ENCODE data around the gene LRRC40. TPM values are rescaled to one million over a fixed set of nuclear protein-coding genes. Genes with fewer than 3 reads are reported as not detected.

Gene LRRC40
- 9.0 and 30.2 TPM in 2 replicates for total RNA-seq (2011; cell fraction: chromatin; rRNA removed; ENCODE audit: low replicate concordance)
- total RNA-seq (2011; cell fraction: nucleolus; rRNA removed): 4.3 and 5.8 TPM in 2 replicates
- total RNA-seq (2011; cell fraction: nucleoplasm; rRNA removed): 10.1 and 12.4 TPM in 2 replicates
- total RNA-seq (2014; rRNA removed) (14.4 and 16.1 TPM in 2 replicates), total RNA-seq (2014; rRNA removed; fragmentation: Illumina TruSeq; extraction: Trizol) (30.9 and 34.2 TPM in 2 replicates), total RNA-seq (2015; rRNA removed; fragmentation: Illumina TruSeq; extraction: Trizol) (27.1 and 31.4 TPM in 2 replicates), total RNA-seq (2021) (18.1 and 18.2 TPM in 2 replicates), polyA plus RNA-seq (2011; rRNA removed) (24.9 and 33.7 TPM in 2 replicates), polyA plus RNA-seq (2014; fragmentation: Illumina TruSeq; extraction: Trizol) (23.3 and 28.5 TPM in 2 replicates), polyA plus RNA-seq (2014; fragmentation: Nextera tagmentation; extraction: Ambion mirVana) (10 to 100 TPM; 32.2 to 36.2 TPM), polyA plus RNA-seq (2014; rRNA removed) (19.9 and 20.4 TPM in 2 replicates), polyA minus RNA-seq (2011; rRNA and poly(A)+ RNA removed) (29.6 and 33.5 TPM in 2 replicates), Bru-seq, nascent RNA (percentile 80 among the genes with signal in this experiment), BruChase-seq, experiment 1, labeled RNA remaining after a 2-hour chase (percentile 87 among the genes with signal in this experiment), BruChase-seq, experiment 2, labeled RNA remaining after a 6-hour chase (percentile 90 among the genes with signal in this experiment)
- polyA plus RNA-seq (2011; cell fraction: cytosol; rRNA removed): 3.9 and 11.4 TPM in 2 replicates
- 6.1 and 9.9 TPM in 2 replicates for polyA plus RNA-seq (2011; cell fraction: nucleus; rRNA removed)
- polyA plus RNA-seq (2012): 13.8 and 16.1 TPM in 2 replicates
- polyA minus RNA-seq (2011; cell fraction: cytosol; rRNA and poly(A)+ RNA removed): 8.5 and 12.5 TPM in 2 replicates
- polyA minus RNA-seq (2011; cell fraction: nucleus; rRNA and poly(A)+ RNA removed): 10.2 and 21.0 TPM in 2 replicates
- long read RNA-seq, experiment 1, transcript LRRC40-201 (15 exons, 2,884 nt): major isoform, 123 of 155 reads
- long read RNA-seq, experiment 1, partial matches to known transcripts: 6 of 155 reads
- long read RNA-seq, experiment 1, other reads (novel, unspliced or antisense): 26 of 155 reads
- long read RNA-seq, experiment 2, partial matches to known transcripts: 1 of 9 reads
- long read RNA-seq, experiment 2, other reads (novel, unspliced or antisense): 8 of 9 reads
- long read RNA-seq, experiment 3, transcript LRRC40-201 (15 exons, 2,884 nt): major isoform, 28 of 35 reads
- long read RNA-seq, experiment 3, partial matches to known transcripts: 1 of 35 reads
- long read RNA-seq, experiment 3, other reads (novel, unspliced or antisense): 6 of 35 reads

- peak; percentile 90 for FAIRE-seq
- H3K4me3 ChIP-seq: peak within 1 kb of the TSS; percentile 71
- no peaks in the 10 kb centered on the region for H4K20me1 ChIP-seq (replicated peaks; ENCODE audit: control insufficient read depth, insufficient read depth, low read length)
- intact Hi-C loops (cut with micrococcal nuclease) (loop anchor here (1.0 to 5.0 kb wide), 3 partner anchors 16 to 875 kb away; partner anchors contain the start of genes CTH, SRSF11 and ZRANB2), in situ Hi-C loops (cut with MboI) (no loop called here)
- H3K27ac ChIP-seq (ENCODE audit: extremely low read depth, low read depth, low read length): peak within 1 kb of the TSS; percentile 96
- no peaks in the 10 kb centered on the region for H3K27me3 ChIP-seq (ENCODE audit: control insufficient read depth in 2 of 2, insufficient read depth in 2 of 2, low read length in 2 of 2)
- CTCF ChIA-PET (ENCODE audit: low intra/inter-chr PET ratio): no interaction called here
- peak within 1 kb of the TSS; percentile 94 to 95 for H3K9ac ChIP-seq (ENCODE audit: insufficient read depth in 1 of 2, low read depth in 2 of 2, low read length in 2 of 2)
- H3K4me1 ChIP-seq (replicated peaks in 1 of 2; ENCODE audit: control insufficient read depth in 2 of 2, insufficient read depth in 2 of 2, low read length in 2 of 2): peaks cover 0 to 3% of the 10 kb centered on the region in 2 experiments; a peak in 3 of 5 replicates
- POLR2A ChIA-PET: interaction anchor here (0.6 to 8.0 kb wide), 12 partner anchors 10 to 703 kb away, joined by 3 to 58 read pairs (median 4); partner anchors contain the start of genes CTH and SRSF11
- BruUV-seq (replicated peaks): TSS peak; percentile 70
- peaks cover 99% of the 10 kb centered on the region for H3K79me2 ChIP-seq (ENCODE audit: control insufficient read depth, insufficient read depth, low read length)
- under 1% methylated on average over 47 of the region's 47 CpGs for WGBS (ENCODE audit: insufficient coverage, low coverage, missing lambda C conversion rate)
- H3K9me1 ChIP-seq (ENCODE audit: control insufficient read depth, insufficient read depth, low read length): no peaks in the 10 kb centered on the region
- no peaks in the 10 kb centered on the region for H3K9me3 ChIP-seq (replicated peaks; ENCODE audit: control insufficient read depth, insufficient read depth, low read depth, low read length)
- H3K36me3 ChIP-seq (ENCODE audit: control insufficient read depth, insufficient read depth, low read length): peaks cover 27% of the 10 kb centered on the region; the same call in 2 of the 3 replicates
- DNase-seq (ENCODE audit: extremely low read depth in 1 of 4, low spot score in 3 of 4): peak; percentile 90 to 98 (median 92)
- H2AFZ ChIP-seq (ENCODE audit: low read depth, low read length): peak within 1 kb of the TSS; percentile 98
- H3K4me2 ChIP-seq (ENCODE audit: insufficient read depth, low read length): peak within 1 kb of the TSS; percentile 93
- ATAC-seq: peak; percentile 80
- TF ChIP-seq ETV5 (CRISPR knock-in tag; IDR thresholded peaks at IDR 0.05; ENCODE audit: low read depth) (peak; percentile 91), SIN3A (IDR thresholded peaks at IDR 0.05; ENCODE audit: borderline replicate concordance in 2 of 2, control insufficient read depth in 1 of 2, low read depth in 2 of 2, low read length in 2 of 2) (peak; percentile 72 to 82; a peak in 3 of 4 replicates), SRF (CRISPR knock-in tag; IDR thresholded peaks at IDR 0.05) (0 out of 4 replicates have a peak, but pooled peaks of 1 of the 2 experiments have one; percentile 10), SIN3B (IDR thresholded peaks at IDR 0.05; ENCODE audit: low read depth) (peak; percentile 90), ESRRB (CRISPR knock-in tag; IDR thresholded peaks at IDR 0.05; ENCODE audit: borderline replicate concordance) (no peak), TAL1 (IDR thresholded peaks at IDR 0.05) (peak; percentile 8; the same call in 1 of the 2 replicates), ZNF143 (CRISPR knock-in tag; IDR thresholded peaks at IDR 0.05) (no peak)
- TF ChIP-seq, protein P1, sequence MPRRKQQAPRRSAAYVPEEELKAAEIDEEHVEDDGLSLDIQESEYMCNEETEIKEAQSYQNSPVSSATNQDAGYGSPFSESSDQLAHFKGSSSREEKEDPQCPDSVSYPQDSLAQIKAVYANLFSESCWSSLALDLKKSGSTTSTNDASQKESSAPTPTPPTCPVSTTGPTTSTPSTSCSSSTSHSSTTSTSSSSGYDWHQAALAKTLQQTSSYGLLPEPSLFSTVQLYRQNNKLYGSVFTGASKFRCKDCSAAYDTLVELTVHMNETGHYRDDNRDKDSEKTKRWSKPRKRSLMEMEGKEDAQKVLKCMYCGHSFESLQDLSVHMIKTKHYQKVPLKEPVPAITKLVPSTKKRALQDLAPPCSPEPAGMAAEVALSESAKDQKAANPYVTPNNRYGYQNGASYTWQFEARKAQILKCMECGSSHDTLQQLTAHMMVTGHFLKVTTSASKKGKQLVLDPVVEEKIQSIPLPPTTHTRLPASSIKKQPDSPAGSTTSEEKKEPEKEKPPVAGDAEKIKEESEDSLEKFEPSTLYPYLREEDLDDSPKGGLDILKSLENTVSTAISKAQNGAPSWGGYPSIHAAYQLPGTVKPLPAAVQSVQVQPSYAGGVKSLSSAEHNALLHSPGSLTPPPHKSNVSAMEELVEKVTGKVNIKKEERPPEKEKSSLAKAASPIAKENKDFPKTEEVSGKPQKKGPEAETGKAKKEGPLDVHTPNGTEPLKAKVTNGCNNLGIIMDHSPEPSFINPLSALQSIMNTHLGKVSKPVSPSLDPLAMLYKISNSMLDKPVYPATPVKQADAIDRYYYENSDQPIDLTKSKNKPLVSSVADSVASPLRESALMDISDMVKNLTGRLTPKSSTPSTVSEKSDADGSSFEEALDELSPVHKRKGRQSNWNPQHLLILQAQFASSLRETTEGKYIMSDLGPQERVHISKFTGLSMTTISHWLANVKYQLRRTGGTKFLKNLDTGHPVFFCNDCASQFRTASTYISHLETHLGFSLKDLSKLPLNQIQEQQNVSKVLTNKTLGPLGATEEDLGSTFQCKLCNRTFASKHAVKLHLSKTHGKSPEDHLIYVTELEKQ (CRISPR knock-in tag; IDR thresholded peaks at IDR 0.05): no peak
Measured at GRCh38 chr1:70205434-70206118, at the start of gene LRRC40. TSS of gene LRRC40 (minus strand) at chr1:70205579. CDS start at chr1:70205540, 39 bp downstream.
